Measurements from ENCODE around the gene TFF3.

TFF3 gene

GRCh38 chr21:42319851-42320572, 4.8 kb upstream of the TFF3 start:
- H3K4me3 Mint-ChIP-seq = no peak overlapping the region
- peaks cover 5% of the 10 kb centered on the region for H3K4me1 Mint-ChIP-seq (ENCODE audit: low read depth)
- no peak for DNase-seq
- no peaks in the 10 kb centered on the region for H3K27me3 Mint-ChIP-seq
- H3K36me3 Mint-ChIP-seq (ENCODE audit: low read depth) = no peaks in the 10 kb centered on the region
- H3K27ac Mint-ChIP-seq = no peak overlapping the region
- no peaks in the 10 kb centered on the region for H3K9me3 Mint-ChIP-seq

- Mint-ChIP-seq H3K27ac (no peak overlapping the region), H3K27me3 (no peaks in the 10 kb centered on the region), H3K4me1 (ENCODE audit: low read depth) (peaks cover 5% of the 10 kb centered on the region), H3K36me3 (ENCODE audit: low read depth) (no peaks in the 10 kb centered on the region), H3K4me3 (no peak overlapping the region), H3K9me3 (no peaks in the 10 kb centered on the region)
- peak; percentile 28 for DNase-seq
These were observed 4.2 kb upstream of the TFF3 start for GRCh38 chr21:42319376-42319775.

GRCh38 chr21:42317826-42318746, 2.9 kb upstream of the TFF3 start:
- Mint-ChIP-seq H3K27me3 (no peaks in the 10 kb centered on the region), H3K4me3 (no peak overlapping the region), H3K27ac (no peak overlapping the region), H3K9me3 (no peaks in the 10 kb centered on the region), H3K4me1 (ENCODE audit: low read depth) (peaks cover 5% of the 10 kb centered on the region), H3K36me3 (ENCODE audit: low read depth) (no peaks in the 10 kb centered on the region)
- peak; percentile 19 for DNase-seq

GRCh38 chr21:42317341-42317741, 2.1 kb upstream of the TFF3 start:
- Mint-ChIP-seq H3K4me3 (no peak overlapping the region), H3K9me3 (no peaks in the 10 kb centered on the region), H3K36me3 (ENCODE audit: low read depth) (no peaks in the 10 kb centered on the region), H3K27ac (no peak overlapping the region), H3K4me1 (ENCODE audit: low read depth) (peaks cover 5% of the 10 kb centered on the region), H3K27me3 (no peaks in the 10 kb centered on the region)
- peak; percentile 17 for DNase-seq

- Mint-ChIP-seq H3K4me1 (ENCODE audit: low read depth) (peaks cover 5% of the 10 kb centered on the region), H3K4me3 (no peak overlapping the region), H3K36me3 (ENCODE audit: low read depth) (no peaks in the 10 kb centered on the region), H3K9me3 (no peaks in the 10 kb centered on the region), H3K27me3 (no peaks in the 10 kb centered on the region), H3K27ac (no peak overlapping the region)
- no peak for DNase-seq
These were observed 1.7 kb upstream of the TFF3 start for GRCh38 chr21:42316891-42317290.

GRCh38 chr21:42314616-42315295, 453 bp downstream of the TFF3 start:
- Mint-ChIP-seq H3K27me3 (no peaks in the 10 kb centered on the region), H3K4me3 (no peak overlapping the region), H3K27ac (no peak overlapping the region), H3K9me3 (no peaks in the 10 kb centered on the region), H3K4me1 (ENCODE audit: low read depth) (peaks cover 7% of the 10 kb centered on the region), H3K36me3 (ENCODE audit: low read depth) (no peaks in the 10 kb centered on the region)
- no peak for DNase-seq

DNA sequence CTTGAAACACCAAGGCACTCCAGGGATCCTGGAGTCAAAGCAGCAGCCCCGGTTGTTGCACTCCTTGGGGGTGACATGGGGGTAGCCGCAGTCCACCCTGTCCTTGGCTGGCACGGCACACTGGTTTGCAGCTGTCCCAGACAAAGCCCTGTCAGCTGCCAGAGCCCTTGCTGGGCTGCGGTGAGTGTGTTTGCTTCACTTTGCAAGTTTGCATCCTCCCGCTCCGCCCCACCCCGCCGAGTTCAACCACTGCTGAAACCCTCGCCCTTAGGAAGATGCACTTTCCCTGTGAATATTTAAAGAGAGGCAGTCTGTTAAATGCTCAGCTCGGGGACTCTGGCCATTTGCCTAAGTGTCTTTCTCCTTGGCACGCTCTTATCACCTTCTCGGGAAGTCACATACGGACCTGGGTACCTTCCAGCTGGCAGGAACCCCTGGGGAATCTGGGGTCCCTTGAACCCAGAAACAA, 1.7 kb downstream of the TFF3 start:
- H3K36me3 Mint-ChIP-seq (ENCODE audit: low read depth) = no peaks in the 10 kb centered on the region
- H3K4me3 Mint-ChIP-seq = no peak overlapping the region
- peak; percentile 23 for DNase-seq
- H3K9me3 Mint-ChIP-seq = no peaks in the 10 kb centered on the region
- no peak overlapping the region for H3K27ac Mint-ChIP-seq
- H3K27me3 Mint-ChIP-seq = no peaks in the 10 kb centered on the region
- H3K4me1 Mint-ChIP-seq (ENCODE audit: low read depth) = peaks cover 7% of the 10 kb centered on the region

DNA sequence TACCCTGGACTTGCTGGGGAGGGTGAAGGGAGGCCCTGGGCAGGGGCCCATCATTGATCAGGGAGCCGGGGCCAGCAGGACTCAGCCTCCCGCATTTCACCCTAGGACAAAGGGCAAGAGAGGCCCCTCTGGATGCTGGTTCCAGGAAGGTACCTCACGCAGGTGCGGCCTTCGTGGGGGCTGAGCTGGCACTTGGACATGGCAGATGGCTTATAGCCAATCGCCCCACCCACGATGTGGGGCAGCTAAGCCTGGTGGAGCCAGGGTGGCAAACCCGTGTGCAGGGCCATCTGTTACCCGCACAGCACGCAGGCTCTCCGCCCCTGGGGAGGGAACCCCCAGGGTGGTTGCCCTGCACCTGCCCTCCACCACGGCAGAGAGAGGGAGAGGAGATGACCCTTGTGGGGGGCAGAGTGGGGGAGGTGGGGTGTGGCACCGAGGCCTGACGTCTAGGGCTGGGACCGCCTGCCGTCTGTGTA, 2.5 kb downstream of the TFF3 start:
- Mint-ChIP-seq H3K27me3 (peaks cover 5% of the 10 kb centered on the region), H3K4me3 (no peak overlapping the region), H3K4me1 (ENCODE audit: low read depth) (peaks cover 7% of the 10 kb centered on the region), H3K9me3 (no peaks in the 10 kb centered on the region), H3K36me3 (ENCODE audit: low read depth) (no peaks in the 10 kb centered on the region), H3K27ac (no peak overlapping the region)
- peak; percentile 20 for DNase-seq

GRCh38 chr21:42311816-42312625, 3.2 kb downstream of the TFF3 start:
- Mint-ChIP-seq H3K27me3 (peaks cover 9% of the 10 kb centered on the region), H3K4me3 (no peak overlapping the region), H3K4me1 (ENCODE audit: low read depth) (peaks cover 7% of the 10 kb centered on the region), H3K9me3 (no peaks in the 10 kb centered on the region), H3K27ac (no peak overlapping the region), H3K36me3 (ENCODE audit: low read depth) (no peaks in the 10 kb centered on the region)
- peak; percentile 20 for DNase-seq

GRCh38 chr21:42311160-42311559, 4.0 kb downstream of the TFF3 start:
- no peak for DNase-seq

DNA sequence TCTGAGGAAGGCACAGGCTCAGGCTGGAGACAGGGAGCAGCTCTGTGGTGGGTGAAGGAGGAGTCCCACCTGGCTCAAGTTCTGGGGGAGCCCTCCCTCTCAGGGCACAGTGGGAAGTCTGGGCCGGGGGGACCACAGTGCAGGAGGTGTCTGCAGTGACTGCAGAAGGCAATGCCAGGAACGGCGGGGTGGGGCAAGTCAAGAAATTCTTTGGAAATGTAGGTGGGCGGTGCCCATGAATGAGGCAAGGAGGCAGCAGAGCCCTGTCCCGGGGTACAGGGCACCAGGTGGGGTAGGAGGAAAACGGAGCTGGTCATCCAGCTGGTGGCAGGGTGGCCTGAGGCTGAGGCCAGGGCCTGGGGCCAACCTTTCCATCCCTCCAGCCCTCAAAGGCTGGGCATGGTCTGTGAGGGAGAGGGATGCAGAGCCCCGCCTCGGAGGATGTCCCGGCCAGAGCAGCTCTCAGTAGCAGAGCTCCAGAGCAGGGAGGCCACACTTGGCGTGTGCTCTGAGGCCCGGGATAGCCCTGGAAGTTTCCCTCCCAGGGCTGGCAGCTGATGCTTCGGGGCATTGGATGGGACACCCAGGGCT, 4.7 kb downstream of the TFF3 start:
- Mint-ChIP-seq H3K9me3 (no peaks in the 10 kb centered on the region), H3K4me1 (ENCODE audit: low read depth) (peaks cover 11% of the 10 kb centered on the region), H3K4me3 (no peak overlapping the region), H3K27me3 (peaks cover 12% of the 10 kb centered on the region), H3K36me3 (ENCODE audit: low read depth) (no peaks in the 10 kb centered on the region), H3K27ac (no peak overlapping the region)
- peak; percentile 25 for DNase-seq

More at GRCh38 chr21:42311160-42311559, 4.0 kb downstream of the TFF3 start:
- Mint-ChIP-seq H3K9me3 (no peaks in the 10 kb centered on the region), H3K27ac (no peak overlapping the region), H3K36me3 (ENCODE audit: low read depth) (no peaks in the 10 kb centered on the region), H3K4me3 (no peak overlapping the region), H3K27me3 (peaks cover 12% of the 10 kb centered on the region), H3K4me1 (ENCODE audit: low read depth) (peaks cover 11% of the 10 kb centered on the region)

- Mint-ChIP-seq H3K4me1 (ENCODE audit: low read depth) (peaks cover 11% of the 10 kb centered on the region), H3K27me3 (peaks cover 12% of the 10 kb centered on the region), H3K27ac (no peak overlapping the region), H3K9me3 (no peaks in the 10 kb centered on the region), H3K36me3 (ENCODE audit: low read depth) (no peaks in the 10 kb centered on the region), H3K4me3 (no peak overlapping the region)
- peak; percentile 82 for DNase-seq
These were observed 5.4 kb downstream of the TFF3 start for GRCh38 chr21:42309753-42310213.

DNA sequence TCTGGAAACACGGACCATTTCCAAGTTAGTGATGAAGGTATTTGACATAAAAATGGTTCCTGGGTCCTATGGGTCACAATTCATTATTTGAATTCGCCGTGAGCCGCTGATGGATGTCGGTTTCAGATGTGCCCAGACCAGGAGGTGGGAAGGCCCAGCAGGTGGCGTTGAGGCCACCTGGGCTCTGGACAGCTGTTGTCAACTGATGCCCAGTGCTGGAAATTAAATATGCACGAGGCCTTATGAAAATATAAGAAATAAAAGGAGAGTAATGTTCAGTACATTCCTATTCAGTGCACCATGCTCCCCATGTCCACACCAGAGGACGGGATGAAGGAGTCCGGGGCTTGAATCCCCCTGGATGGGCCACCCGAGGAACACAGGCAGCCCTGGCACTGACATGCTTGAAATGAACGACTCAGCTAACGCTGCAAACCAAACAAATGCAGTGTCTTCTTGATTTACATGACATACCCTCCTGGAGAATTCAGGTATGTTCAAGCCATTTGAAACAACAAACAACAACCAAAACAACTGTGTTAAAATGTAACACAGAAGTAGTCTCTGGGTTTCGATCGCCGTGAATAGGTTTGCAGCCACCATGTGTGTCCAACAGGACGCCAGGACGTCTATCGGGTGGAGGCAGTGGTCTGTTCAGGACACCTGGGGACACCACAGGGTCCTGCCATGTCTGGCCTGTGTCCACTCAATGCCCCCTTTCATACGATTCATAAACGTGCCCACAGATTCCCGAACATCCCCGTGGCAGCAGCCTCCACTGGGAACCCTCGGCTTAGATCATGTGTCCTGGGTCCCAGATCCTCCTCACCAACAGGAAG, 6.1 kb downstream of the TFF3 start:
- peaks cover 11% of the 10 kb centered on the region for H3K4me1 Mint-ChIP-seq (ENCODE audit: low read depth)
- peaks cover 12% of the 10 kb centered on the region for H3K27me3 Mint-ChIP-seq
- no peak overlapping the region for H3K27ac Mint-ChIP-seq
- H3K9me3 Mint-ChIP-seq = no peaks in the 10 kb centered on the region
- no peak overlapping the region for H3K4me3 Mint-ChIP-seq
- no peaks in the 10 kb centered on the region for H3K36me3 Mint-ChIP-seq (ENCODE audit: low read depth)
- no peak for DNase-seq

Data from activated T-cell treated with anti-CD3 and anti-CD28 coated beads, Interleukin-2, amount 50 U/mL, for 24 hours (primary cell).